Keratinocyte (primary cell): ENCODE data around the gene LPAR1. TPM values are rescaled to one million over a fixed set of nuclear protein-coding genes. Genes with fewer than 3 reads are reported as not detected.

Experiments
- DNase-seq: peaks from one replicate; pipeline ENCODE4 v3.0.0-alpha.2; 2011; ENCODE audit warnings: low read depth, missing footprints, low spot score
- FAIRE-seq: peaks from 2 replicates; lab custom pipeline; 2011; peaks lifted over from hg19 to GRCh38; lab: Jason Lieb, UNC
- H2AFZ ChIP-seq: 2 replicates; pipeline ENCODE4 v1.6.0; 2012; ENCODE audit warnings: low read length, control low read depth, inconsistent platforms; ENCODE audit not compliant: control insufficient read depth
- H3K27ac ChIP-seq: 2 replicates; pipeline ENCODE4 v1.5.1; 2011; ENCODE audit warnings: low read length; ENCODE audit not compliant: control insufficient read depth, insufficient read depth
- H3K27me3 ChIP-seq: 3 replicates; pipeline ENCODE4 v1.6.0; 2011; ENCODE audit warnings: low read length; ENCODE audit not compliant: control insufficient read depth, insufficient read depth; ENCODE audit errors: extremely low read depth
- H3K36me3 ChIP-seq, 2 experiments: 2 replicates in 1 of 2; 3 replicates in 1 of 2; pipeline ENCODE4 v1.5.1; 2011; ENCODE audit warnings: low read length in 2 of 2, mild to moderate bottlenecking in 1 of 2; ENCODE audit not compliant: control insufficient read depth in 2 of 2, insufficient read depth in 2 of 2; ENCODE audit errors: extremely low read depth in 1 of 2
- H3K4me1 ChIP-seq: 3 replicates; pipeline ENCODE4 v1.5.1; 2011; ENCODE audit warnings: low read length; ENCODE audit not compliant: control insufficient read depth, insufficient read depth; ENCODE audit errors: extremely low read depth
- H3K4me2 ChIP-seq: 3 replicates; pipeline ENCODE4 v1.6.0; 2011; ENCODE audit warnings: low read depth, low read length; ENCODE audit not compliant: control insufficient read depth, insufficient read depth; ENCODE audit errors: extremely low read depth
- H3K4me3 ChIP-seq, 3 experiments: fragments of 200-600 bp in 1 of 3; sonication (generic) in 1 of 3; 2 replicates in 2 of 3; 3 replicates in 1 of 3; pipeline ENCODE4 v1.5.1; 2011 to 2016; ENCODE audit warnings: low read length in 3 of 3, mild to moderate bottlenecking in 3 of 3, control low read depth in 2 of 3, inconsistent platforms in 1 of 3, low read depth in 1 of 3, mixed read lengths in 1 of 3, mixed run types in 1 of 3, moderate library complexity in 1 of 3; ENCODE audit not compliant: control insufficient read depth in 2 of 3, insufficient read depth in 2 of 3; ENCODE audit errors: extremely low read depth in 1 of 3
- H3K79me2 ChIP-seq: 2 replicates; pipeline ENCODE4 v1.6.0; 2012; ENCODE audit warnings: low read length; ENCODE audit not compliant: control insufficient read depth, insufficient read depth
- H3K9ac ChIP-seq: 3 replicates; pipeline ENCODE4 v1.6.0; 2011; ENCODE audit warnings: low read length; ENCODE audit not compliant: control insufficient read depth, insufficient read depth; ENCODE audit errors: extremely low read depth
- H3K9me1 ChIP-seq: 3 replicates; pipeline ENCODE4 v1.6.0; 2011; ENCODE audit warnings: low read length; ENCODE audit not compliant: control insufficient read depth, insufficient read depth; ENCODE audit errors: extremely low read depth
- H3K9me3 ChIP-seq: 2 replicates; pipeline ENCODE4 v1.5.1; 2012; ENCODE audit warnings: low read depth, low read length; ENCODE audit not compliant: control insufficient read depth
- H4K20me1 ChIP-seq: 3 replicates; pipeline ENCODE4 v1.6.0; 2011; ENCODE audit warnings: low read length; ENCODE audit not compliant: control insufficient read depth, insufficient read depth; ENCODE audit errors: extremely low read depth
- CTCF ChIP-seq, 3 experiments: IDR thresholded peaks in 1 of 3; conservative IDR thresholded peaks in 1 of 3; optimal IDR thresholded peaks in 1 of 3; 2 replicates in 2 of 3; 3 replicates in 1 of 3; pipeline versions ENCODE3 to v1.5.1; 2011; ENCODE audit warnings: low read length in 3 of 3, mild to moderate bottlenecking in 3 of 3, moderate library complexity in 2 of 3, control low read depth in 1 of 3, inconsistent platforms in 1 of 3; ENCODE audit not compliant: insufficient read depth in 2 of 3; ENCODE audit errors: extremely low read depth in 1 of 3
- EZH2 ChIP-seq: IDR thresholded peaks from one replicate; pipeline ENCODE4 v1.6.1; 2012; ENCODE audit warnings: inconsistent platforms, mild to moderate bottlenecking, low read length, moderate library complexity
- dilution Hi-C: fragments of 300-500 bp; cut with MboI; formaldehyde crosslinking; loops from one replicate; pipeline ENCODE4 v1.7.0; 2020; ENCODE audit warnings: low sequenced_read_pairs; ENCODE audit not compliant: extremely low pct_ligation_motif_present
- polyA plus RNA-seq, 5 experiments: library from polyadenylated mRNA; depleted of rRNA in 3 of 5; stranded (reverse) in 3 of 5; stranded (forward) in 1 of 5; unstranded in 1 of 5; fragments of >200 nt; gene quantifications; 1 replicate in 1 of 5; 2 replicates in 3 of 5; 3 replicates in 1 of 5; pipeline versions ENCODE4 v1.2.1 to v1.2.3, GENCODE V29; 2011 to 2012; ENCODE audit warnings: missing spikeins in 2 of 5, low read depth in 1 of 5, low replicate concordance in 1 of 5

LPAR1 gene
- polyA plus RNA-seq, 1 donor (not counting 4 experiments of a cell fraction or from before 2014, with no cell fraction given): 43.2 TPM

- TF ChIP-seq CTCF (optimal IDR thresholded peaks at IDR 0.05 in 1 of 3, IDR thresholded peaks at IDR 0.05 in 1 of 3, conservative IDR thresholded peaks at IDR 0.05 in 1 of 3; ENCODE audit: extremely low read depth in 1 of 3, insufficient read depth in 2 of 3, low read length in 3 of 3) (no peak), EZH2 (no peak)
- Histone ChIP-seq H2AFZ (no peak overlapping the region), H3K9ac (no peak overlapping the region), H3K36me3 (no peaks in the 10 kb centered on the region), H3K27me3 (peaks cover 20% of the 10 kb centered on the region), H3K9me1 (no peaks in the 10 kb centered on the region), H3K79me2 (no peaks in the 10 kb centered on the region), H3K4me1 (no peaks in the 10 kb centered on the region), H3K27ac (no peak overlapping the region), H3K4me2 (no peak overlapping the region), H3K9me3 (no peaks in the 10 kb centered on the region), H3K4me3 (no peak overlapping the region), H4K20me1 (no peaks in the 10 kb centered on the region)
- dilution Hi-C loops: no loop called here
- DNase-seq (no peak), FAIRE-seq (no peak)
Observed at GRCh38 chr9:111066468-111066867, 28.2 kb upstream of the LPAR1 start.

GRCh38 chr9:111065414-111065813 lies 27.1 kb upstream of the LPAR1 start:
- no peak overlapping the region for H3K9ac ChIP-seq
- no peak for DNase-seq
- H3K36me3 ChIP-seq: no peaks in the 10 kb centered on the region
- FAIRE-seq: no peak
- H3K27me3 ChIP-seq: peaks cover 20% of the 10 kb centered on the region
- H3K79me2 ChIP-seq: no peaks in the 10 kb centered on the region
- no peaks in the 10 kb centered on the region for H3K9me3 ChIP-seq
- H3K9me1 ChIP-seq: no peaks in the 10 kb centered on the region
- dilution Hi-C loops: no loop called here
- H3K4me1 ChIP-seq: no peaks in the 10 kb centered on the region
- no peak overlapping the region for H3K4me2 ChIP-seq
- no peak overlapping the region for H3K27ac ChIP-seq
- no peak overlapping the region for H3K4me3 ChIP-seq
- no peak for TF ChIP-seq CTCF (optimal IDR thresholded peaks at IDR 0.05 in 1 of 3, IDR thresholded peaks at IDR 0.05 in 1 of 3, conservative IDR thresholded peaks at IDR 0.05 in 1 of 3; ENCODE audit: extremely low read depth in 1 of 3, insufficient read depth in 2 of 3, low read length in 3 of 3)
- TF ChIP-seq EZH2: no peak
- H4K20me1 ChIP-seq: no peaks in the 10 kb centered on the region
- no peak overlapping the region for H2AFZ ChIP-seq
